Measurements from ENCODE around the gene CBFA2T2. TPM values are rescaled to one million over a fixed set of nuclear protein-coding genes. Genes with fewer than 3 reads are reported as not detected.

Gene CBFA2T2
- total and polyA plus RNA-seq, 10 of the 15 experiments (the other 5 are each of a cell fraction or from before 2014, with no cell fraction given) = 0.61 to 8.6 (median 5.5) TPM

- TF ChIP-seq CEBPZ (IDR thresholded peaks at IDR 0.05; ENCODE audit: low read depth, low read length) (no peak), CBX5 (IDR thresholded peaks at IDR 0.05; ENCODE audit: low read depth) (no peak), CREB1 (IDR thresholded peaks at IDR 0.05; ENCODE audit: low read depth) (peak; percentile 64), CBFB (IDR thresholded peaks at IDR 0.05; ENCODE audit: low read depth) (no peak), TCF12 (IDR thresholded peaks at IDR 0.05; ENCODE audit: low read depth, low read length) (0 out of 2 replicates have a peak, but pooled peaks have one; percentile 24), GABPA (IDR thresholded peaks at IDR 0.05; ENCODE audit: low read depth) (no peak), SUZ12 (IDR thresholded peaks at IDR 0.05; ENCODE audit: unreplicated experiment) (no peak), DPF2 (IDR thresholded peaks at IDR 0.05) (no peak), PKNOX1 (IDR thresholded peaks at IDR 0.05) (peak; percentile 53; the same call in 1 of the 2 replicates), NR2C1 (IDR thresholded peaks at IDR 0.05) (no peak), SKIL (IDR thresholded peaks at IDR 0.05; ENCODE audit: low read depth, poor library complexity, severe bottlenecking) (no peak), MTA3 (IDR thresholded peaks at IDR 0.05; ENCODE audit: borderline replicate concordance, low read length) (no peak), TBL1XR1 (IDR thresholded peaks at IDR 0.05; ENCODE audit: low read depth, low read length) (no peak), RB1 (IDR thresholded peaks at IDR 0.05; ENCODE audit: borderline replicate concordance) (no peak), JUND (IDR thresholded peaks at IDR 0.05; ENCODE audit: low read depth, low read length) (no peak), ATF7 (IDR thresholded peaks at IDR 0.05; ENCODE audit: low read depth) (peak; percentile 62), ZNF622 (IDR thresholded peaks at IDR 0.05) (no peak), PBX3 (IDR thresholded peaks at IDR 0.05; ENCODE audit: insufficient replicate concordance, low read depth, low read length) (no peak), RBBP5 (conservative IDR thresholded peaks at IDR 0.05) (no peak), SIN3A (IDR thresholded peaks at IDR 0.05; ENCODE audit: low read depth, low read length) (no peak)
These were observed 65.1 kb downstream of the CBFA2T2 start (continued) for GRCh38 chr20:33554914-33555420.
